Tibial nerve (tissue), 4 donors: ENCODE results near the gene MAPK8IP3. TPM values are rescaled to one million over a fixed set of nuclear protein-coding genes. Genes with fewer than 3 reads are reported as not detected.

Experiments
- DNase-seq, 2 donors: peaks; one replicate each; pipeline ENCODE4 v3.0.0-alpha.2; 2019; ENCODE audit warnings: low spot score in 2 of 2
- H3K27ac ChIP-seq, 4 donors: fragments of 200-600 bp; sonication (generic) in 3 of 4; one replicate each; pipeline ENCODE4 v1.5.1; 2017 to 2019; ENCODE audit warnings: mild to moderate bottlenecking in 1 of 4
- H3K27me3 ChIP-seq, 2 donors: fragments of 200-600 bp; sonication (generic) in 1 of 2; one replicate each; pipeline versions ENCODE4 v1.5.1 to v1.6.0; 2017 to 2019
- H3K36me3 ChIP-seq, 3 donors: fragments of 200-600 bp; sonication (generic); one replicate each; pipeline ENCODE4 v1.5.1; 2018 to 2019
- H3K4me1 ChIP-seq, 4 donors: fragments of 200-600 bp; sonication (generic) in 3 of 4; one replicate each; pipeline ENCODE4 v1.5.1; 2017 to 2019
- H3K4me3 ChIP-seq, 4 donors: fragments of 200-600 bp; sonication (generic) in 3 of 4; one replicate each; pipeline ENCODE4 v1.5.1; 2017 to 2019; ENCODE audit warnings: mild to moderate bottlenecking in 1 of 4, moderate library complexity in 1 of 4
- H3K9me3 ChIP-seq, 4 donors: fragments of 200-600 bp; sonication (generic) in 3 of 4; one replicate each; pipeline ENCODE4 v1.5.1; 2017 to 2019
- CTCF ChIP-seq, 5 experiments: fragments of 200-600 bp in 3 of 5; fragments of 450-650 bp in 2 of 5; sonication (generic) in 3 of 5; IDR thresholded peaks; one replicate each; pipeline ENCODE4 v1.5.1; 2016 to 2019; ENCODE audit warnings: antibody characterized with exemption in 5 of 5, mild to moderate bottlenecking in 3 of 5, moderate library complexity in 2 of 5
- EP300 ChIP-seq, 2 donors: sonication (generic); formaldehyde crosslinking; IDR thresholded peaks; one replicate each; pipeline ENCODE4 v1.6.1; 2017; ENCODE audit warnings: antibody characterized with exemption in 2 of 2, mild to moderate bottlenecking in 1 of 2
- POLR2A ChIP-seq, 2 donors: fragments of 450-650 bp; IDR thresholded peaks; one replicate each; pipeline ENCODE4 v1.6.1; 2017; ENCODE audit warnings: antibody characterized with exemption in 2 of 2, mild to moderate bottlenecking in 2 of 2, moderate library complexity in 2 of 2
- WGBS, 2 donors: methylation state at CpG; one replicate each; pipeline ENCODE4 v1.1.5; 2018; 5-methylcytosine and 5-hydroxymethylcytosine counted together
- total RNA-seq, 4 donors: library from RNA; depleted of rRNA; stranded (reverse); fragments of >200 nt; gene quantifications; one replicate each; pipeline ENCODE4 v1.1.0, GENCODE V29; 2016

Gene MAPK8IP3
- total RNA-seq, 4 donors from 2014 or later: 92.6 to 188 (median 99.5) TPM

- Histone ChIP-seq H3K9me3 (no peaks in the 10 kb centered on the region), H3K4me3 (no peak overlapping the region), H3K27ac (no peak overlapping the region), H3K27me3 (no peaks in the 10 kb centered on the region), H3K4me1 (no peaks in the 10 kb centered on the region), H3K36me3 (peaks cover 6 to 100% (median 26%) of the 10 kb centered on the region in 3 donors)
- 83 to 87% methylated on average over 11 of the region's 11 CpGs for WGBS, 2 donors
- no peak for DNase-seq
- TF ChIP-seq CTCF (IDR thresholded peaks at IDR 0.05) (no peak), EP300 (IDR thresholded peaks at IDR 0.05) (no peak), POLR2A (IDR thresholded peaks at IDR 0.05) (no peak)
These were observed 41.9 kb downstream of the MAPK8IP3 start for GRCh38 chr16:1747934-1748333.

GRCh38 chr16:1749152-1750117, 43.4 kb downstream of the MAPK8IP3 start:
- Histone ChIP-seq H3K27ac (no peak overlapping the region), H3K4me3 (no peak overlapping the region), H3K27me3 (no peaks in the 10 kb centered on the region), H3K36me3 (peaks cover 6 to 94% (median 29%) of the 10 kb centered on the region in 3 donors), H3K4me1 (no peaks in the 10 kb centered on the region), H3K9me3 (no peaks in the 10 kb centered on the region)
- TF ChIP-seq CTCF (IDR thresholded peaks at IDR 0.05) (no peak), POLR2A (IDR thresholded peaks at IDR 0.05) (no peak), EP300 (IDR thresholded peaks at IDR 0.05) (no peak)
- 95 to 97% methylated on average over 26 to 29 of the region's 29 CpGs for WGBS, 2 donors
- no peak for DNase-seq

GRCh38 chr16:1751946-1752345, 46.0 kb downstream of the MAPK8IP3 start:
- Histone ChIP-seq H3K9me3 (no peaks in the 10 kb centered on the region), H3K27me3 (no peaks in the 10 kb centered on the region), H3K27ac (no peak overlapping the region), H3K4me3 (no peak overlapping the region), H3K36me3 (peaks cover 4 to 92% (median 31%) of the 10 kb centered on the region in 3 donors), H3K4me1 (no peaks in the 10 kb centered on the region)
- TF ChIP-seq POLR2A (IDR thresholded peaks at IDR 0.05): no peak
- no peak for TF ChIP-seq CTCF (IDR thresholded peaks at IDR 0.05)
- no peak for TF ChIP-seq EP300 (IDR thresholded peaks at IDR 0.05)
- no peak for DNase-seq
- 93 to 94% methylated on average over 16 of the region's 16 CpGs for WGBS, 2 donors

GRCh38 chr16:1752853-1753252, 46.9 kb downstream of the MAPK8IP3 start:
- no peak for TF ChIP-seq CTCF (IDR thresholded peaks at IDR 0.05)
- TF ChIP-seq EP300 (IDR thresholded peaks at IDR 0.05): no peak
- Histone ChIP-seq H3K36me3 (peaks cover 0 to 92% (median 31%) of the 10 kb centered on the region in 3 donors), H3K9me3 (no peaks in the 10 kb centered on the region), H3K27ac (no peak overlapping the region), H3K4me1 (no peaks in the 10 kb centered on the region), H3K4me3 (no peak overlapping the region), H3K27me3 (no peaks in the 10 kb centered on the region)
- WGBS, 2 donors: 92 to 94% methylated on average over 14 of the region's 14 CpGs
- no peak for DNase-seq

- 85 to 89% methylated on average over 12 of the region's 12 CpGs for WGBS, 2 donors
These were observed 48.2 kb downstream of the MAPK8IP3 start for GRCh38 chr16:1754204-1754603.

More at GRCh38 chr16:1754204-1754603, 48.2 kb downstream of the MAPK8IP3 start:
- no peak for DNase-seq
- Histone ChIP-seq H3K9me3 (no peaks in the 10 kb centered on the region), H3K4me1 (no peaks in the 10 kb centered on the region), H3K4me3 (no peak overlapping the region), H3K27me3 (no peaks in the 10 kb centered on the region), H3K27ac (no peak overlapping the region), H3K36me3 (peaks cover 0 to 92% (median 18%) of the 10 kb centered on the region in 3 donors)
- TF ChIP-seq POLR2A (IDR thresholded peaks at IDR 0.05) (no peak), EP300 (IDR thresholded peaks at IDR 0.05) (no peak), CTCF (IDR thresholded peaks at IDR 0.05) (no peak)
